ENCODE data around the gene GHRHR. TPM values are rescaled to one million over a fixed set of nuclear protein-coding genes. Genes with fewer than 3 reads are reported as not detected.

The GHRHR gene
- total RNA-seq, 1 experiment from 2014 or later: not detected

- no peaks in the 10 kb centered on the region for H4K20me1 ChIP-seq (ENCODE audit: insufficient read depth)
- H3K79me2 ChIP-seq (ENCODE audit: low read depth): no peaks in the 10 kb centered on the region
- H2AFZ ChIP-seq: no peak overlapping the region
- POLR2A ChIA-PET (ENCODE audit: unreplicated experiment): no interaction called here
- CTCF ChIA-PET: interaction anchor here (0.6 kb wide), 2 partner anchors 168 to 178 kb away, joined by 3 to 8 read pairs; no protein-coding TSS in a partner anchor
- H3K9me3 ChIP-seq (ENCODE audit: insufficient read depth, low read depth): peaks cover 8% of the 10 kb centered on the region
- DNase-seq: no peak
- H3K4me2 ChIP-seq: no peak overlapping the region
- TF ChIP-seq CTCF (conservative IDR thresholded peaks at IDR 0.05) (no peak), EZH2 (IDR thresholded peaks at IDR 0.05; ENCODE audit: low read depth) (no peak)
- no peaks in the 10 kb centered on the region for H3F3A ChIP-seq (ENCODE audit: insufficient read depth, low read depth)
- BruUV-seq (replicated peaks): no TSS peak
- no peaks in the 10 kb centered on the region for H3K9me2 ChIP-seq (ENCODE audit: insufficient read depth)
- no peaks in the 10 kb centered on the region for H3K36me3 ChIP-seq (ENCODE audit: low read depth)
- intact Hi-C loops (cut with micrococcal nuclease; ENCODE audit: unreplicated experiment): no loop called here
- peaks cover 16% of the 10 kb centered on the region for H3K27me3 ChIP-seq (ENCODE audit: insufficient read depth, low read depth)
- H3K4me3 ChIP-seq: no peak overlapping the region
- no peaks in the 10 kb centered on the region for H3K4me1 ChIP-seq (replicated peaks; ENCODE audit: insufficient read depth)
- no peak overlapping the region for H3K27ac ChIP-seq
These were observed 7.0 kb upstream of the GHRHR start for GRCh38 chr7:30956704-30957103.

GRCh38 chr7:30965372-30965771, 1.6 kb downstream of the GHRHR start:
- Histone ChIP-seq H3K4me1 (replicated peaks; ENCODE audit: insufficient read depth) (no peaks in the 10 kb centered on the region), H3K9me2 (ENCODE audit: insufficient read depth) (no peaks in the 10 kb centered on the region), H3K79me2 (ENCODE audit: low read depth) (no peaks in the 10 kb centered on the region), H3K27me3 (ENCODE audit: insufficient read depth, low read depth) (peaks cover 68% of the 10 kb centered on the region), H3K4me3 (no peak overlapping the region), H3K27ac (no peak overlapping the region), H4K20me1 (ENCODE audit: insufficient read depth) (no peaks in the 10 kb centered on the region), H3F3A (ENCODE audit: insufficient read depth, low read depth) (no peaks in the 10 kb centered on the region), H3K36me3 (ENCODE audit: low read depth) (no peaks in the 10 kb centered on the region), H2AFZ (no peak overlapping the region), H3K9me3 (ENCODE audit: insufficient read depth, low read depth) (no peaks in the 10 kb centered on the region), H3K4me2 (no peak overlapping the region)
- BruUV-seq (replicated peaks): no TSS peak
- CTCF ChIA-PET: no interaction called here
- TF ChIP-seq EZH2 (IDR thresholded peaks at IDR 0.05; ENCODE audit: low read depth) (no peak), CTCF (conservative IDR thresholded peaks at IDR 0.05) (no peak)
- intact Hi-C loops (cut with micrococcal nuclease; ENCODE audit: unreplicated experiment): no loop called here
- DNase-seq: no peak
- POLR2A ChIA-PET (ENCODE audit: unreplicated experiment): no interaction called here

- no peak for DNase-seq
- Histone ChIP-seq H2AFZ (no peak overlapping the region), H3K4me2 (no peak overlapping the region), H3K27ac (no peak overlapping the region), H3K4me1 (replicated peaks; ENCODE audit: insufficient read depth) (no peaks in the 10 kb centered on the region), H4K20me1 (ENCODE audit: insufficient read depth) (no peaks in the 10 kb centered on the region), H3K79me2 (ENCODE audit: low read depth) (no peaks in the 10 kb centered on the region), H3K9me3 (ENCODE audit: insufficient read depth, low read depth) (no peaks in the 10 kb centered on the region), H3F3A (ENCODE audit: insufficient read depth, low read depth) (no peaks in the 10 kb centered on the region), H3K4me3 (no peak overlapping the region), H3K27me3 (ENCODE audit: insufficient read depth, low read depth) (peaks cover 70% of the 10 kb centered on the region), H3K36me3 (ENCODE audit: low read depth) (no peaks in the 10 kb centered on the region), H3K9me2 (ENCODE audit: insufficient read depth) (no peaks in the 10 kb centered on the region)
- ChIA-PET POLR2A (ENCODE audit: unreplicated experiment) (interaction anchor here (0.7 kb wide), 1 partner anchor 120 kb away, joined by 6 read pairs; no protein-coding TSS in a partner anchor), CTCF (interaction anchor here (0.6 kb wide), 1 partner anchor 568 kb away, joined by 5 read pairs; no protein-coding TSS in a partner anchor)
- TF ChIP-seq CTCF (conservative IDR thresholded peaks at IDR 0.05): no peak
- TF ChIP-seq EZH2 (IDR thresholded peaks at IDR 0.05; ENCODE audit: low read depth): no peak
- intact Hi-C loops (cut with micrococcal nuclease; ENCODE audit: unreplicated experiment): no loop called here
- no TSS peak for BruUV-seq (replicated peaks)
These were observed 2.1 kb downstream of the GHRHR start for GRCh38 chr7:30965883-30966282.

Data from PC-9 (cell line).